HepG2 (cell line): Measurements from ENCODE around the gene CYP19A1. TPM values are rescaled to one million over a fixed set of nuclear protein-coding genes. Genes with fewer than 3 reads are reported as not detected.
A peak's percentile ranks its signal among the peaks of the same experiment; 100 is the strongest.

Experiments
- CENPT ChIP-seq: sonication (generic); formaldehyde crosslinking; IDR thresholded peaks from 2 replicates; pipeline ENCODE4 v1.8.0; 2022; ENCODE audit warnings: low read depth, mild to moderate bottlenecking, moderate library complexity, missing genetic modification reagents
- EHMT2 ChIP-seq: fragments of 200-600 bp; sonication (generic); IDR thresholded peaks from 2 replicates; pipeline ENCODE4 v1.7.0; 2017; ENCODE audit warnings: antibody characterized with exemption, low read depth, low read length, borderline replicate concordance
- FOXA1 ChIP-seq, 2 experiments: fragments of 450-650 bp in 1 of 2; sonication (generic) in 1 of 2; formaldehyde crosslinking in 1 of 2; IDR thresholded peaks; 2 replicates each; pipeline versions ENCODE4 v1.4.0 to v1.6.1; 2016 to 2020; ENCODE audit warnings: missing genetic modification reagents in 1 of 2
- FOXA3 ChIP-seq: IDR thresholded peaks from 2 replicates; pipeline ENCODE4 v1.6.1; 2016; ENCODE audit warnings: missing genetic modification reagents, missing compliant biosample characterization
- FOXJ3 ChIP-seq: sonication (generic); formaldehyde crosslinking; IDR thresholded peaks from 2 replicates; pipeline ENCODE4 v1.4.0; 2020; ENCODE audit warnings: missing genetic modification reagents, mild to moderate bottlenecking, borderline replicate concordance
- FOXK1 ChIP-seq: sonication (generic); formaldehyde crosslinking; IDR thresholded peaks from 2 replicates; pipeline ENCODE4 v1.4.0; 2020; ENCODE audit warnings: low read depth, missing genetic modification reagents, borderline replicate concordance
- HNRNPLL ChIP-seq: fragments of 200-400 bp; formaldehyde crosslinking; IDR thresholded peaks from 2 replicates; pipeline ENCODE4 v1.6.1; 2017; ENCODE audit warnings: mild to moderate bottlenecking, low read depth, low read length; ENCODE audit not compliant: poor library complexity, severe bottlenecking
- HOXA5 ChIP-seq: sonication (generic); formaldehyde crosslinking; IDR thresholded peaks from 2 replicates; pipeline ENCODE4 v1.4.0; 2020; ENCODE audit warnings: missing genetic modification reagents
- PTBP1 ChIP-seq: fragments of 200-400 bp; formaldehyde crosslinking; IDR thresholded peaks from 2 replicates; pipeline ENCODE4 v1.6.1; 2018; ENCODE audit warnings: low read length, low read depth; ENCODE audit not compliant: poor library complexity, severe bottlenecking
- RELA ChIP-seq: sonication (generic); formaldehyde crosslinking; IDR thresholded peaks from 2 replicates; pipeline ENCODE4 v1.4.0; 2020; ENCODE audit warnings: missing genetic modification reagents
- SNAPC2 ChIP-seq: sonication (generic); formaldehyde crosslinking; IDR thresholded peaks from 2 replicates; pipeline ENCODE4 v1.8.1; 2022; ENCODE audit warnings: mild to moderate bottlenecking, missing genetic modification reagents
- ZBTB7A ChIP-seq: sonication (generic); formaldehyde crosslinking; IDR thresholded peaks from 2 replicates; pipeline ENCODE4 v1.8.0; 2022; ENCODE audit warnings: mild to moderate bottlenecking, missing genetic modification reagents
- ZMAT3 ChIP-seq: sonication (generic); formaldehyde crosslinking; conservative IDR thresholded peaks from 2 replicates; pipeline ENCODE4 v1.7.0; 2021; ENCODE audit warnings: missing genetic modification reagents
- ZNF468 ChIP-seq: sonication (generic); formaldehyde crosslinking; IDR thresholded peaks from 2 replicates; pipeline ENCODE4 v1.8.0; 2022; ENCODE audit warnings: mild to moderate bottlenecking, moderate library complexity, missing genetic modification reagents
- polyA plus RNA-seq, 8 experiments: library from polyadenylated mRNA; depleted of rRNA in 3 of 8; stranded (reverse) in 7 of 8; unstranded in 1 of 8; fragments of >200 nt; fragmentation: Illumina TruSeq in 4 of 8; extraction: Trizol in 4 of 8; gene quantifications; 2 replicates each; pipeline versions ENCODE4 v1.2.1 to v1.2.3, GENCODE V29; 2011 to 2016; ENCODE audit warnings: low read depth in 4 of 8, missing spikeins in 1 of 8, mixed read lengths in 1 of 8; ENCODE audit not compliant: insufficient read depth in 1 of 8
- total RNA-seq, 5 experiments: library from RNA; depleted of rRNA; stranded (reverse); fragments of >200 nt; fragmentation: Illumina TruSeq; extraction: Trizol; gene quantifications; 2 replicates each; pipeline ENCODE4 v1.2.3, GENCODE V29; 2016; ENCODE audit warnings: low read depth in 1 of 5
- TF ChIP-seq, protein P1 (sequence below): sonication (generic); formaldehyde crosslinking; conservative IDR thresholded peaks from 2 replicates; pipeline ENCODE4 v1.4.0; 2020; ENCODE audit warnings: missing genetic modification reagents
- TF ChIP-seq, protein P2 (sequence below): IDR thresholded peaks from 2 replicates; pipeline ENCODE4 v1.6.1; 2018; ENCODE audit warnings: missing genetic modification reagents, mild to moderate bottlenecking, missing compliant biosample characterization
- TF ChIP-seq, protein P3 (sequence below): sonication (generic); formaldehyde crosslinking; IDR thresholded peaks from 2 replicates; pipeline ENCODE4 v1.9.0; 2021; ENCODE audit warnings: missing genetic modification reagents, borderline replicate concordance
- TF ChIP-seq, protein P4 (sequence below): sonication (generic); formaldehyde crosslinking; conservative IDR thresholded peaks from 2 replicates; pipeline ENCODE4 v1.8.0; 2022; ENCODE audit warnings: mild to moderate bottlenecking, moderate library complexity, missing genetic modification reagents
- TF ChIP-seq, protein P5 (sequence below): sonication (generic); formaldehyde crosslinking; IDR thresholded peaks from 2 replicates; pipeline ENCODE4 v1.8.0; 2023; ENCODE audit warnings: mild to moderate bottlenecking, missing genetic modification reagents

The CYP19A1 gene
- total and polyA plus RNA-seq, 2 of the 13 experiments (the other 11 are each of a cell fraction or from before 2014, with no cell fraction given) = 10.9 to 23.0 TPM

DNA sequence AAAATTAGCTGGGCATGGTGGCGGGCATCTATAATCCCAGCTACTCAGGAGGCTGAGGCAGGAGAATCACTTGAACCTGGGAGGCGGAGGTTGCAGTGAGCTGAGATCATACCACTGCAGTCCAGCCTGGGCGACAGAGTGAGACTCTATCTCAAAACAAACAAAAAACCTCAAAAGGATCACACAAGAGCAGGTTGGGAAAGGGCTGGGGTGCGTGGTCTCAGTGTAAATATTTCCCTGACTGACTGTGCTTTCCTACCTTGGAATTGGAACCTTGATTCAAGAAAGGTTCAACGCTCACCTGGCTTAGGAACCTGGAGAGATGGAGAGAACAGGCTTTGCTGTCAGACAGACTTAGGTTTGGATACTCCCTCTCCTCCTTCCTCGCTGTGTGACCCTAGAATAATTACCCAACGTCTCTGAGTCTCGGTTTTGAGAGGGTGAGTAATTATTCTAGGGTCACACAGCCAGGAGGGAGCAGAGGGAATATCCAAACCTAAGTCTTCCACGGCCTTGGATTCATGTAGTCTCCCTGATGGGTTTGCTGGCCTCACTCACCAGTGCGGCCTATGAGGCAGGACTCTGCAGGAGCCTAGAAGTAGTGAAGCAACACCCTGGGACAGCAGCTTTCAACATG lies 24.6 kb downstream of the CYP19A1 start (continued):
- 0 out of 2 replicates have a peak, but pooled peaks have one; percentile 21 for TF ChIP-seq SNAPC2
- TF ChIP-seq, protein P1, sequence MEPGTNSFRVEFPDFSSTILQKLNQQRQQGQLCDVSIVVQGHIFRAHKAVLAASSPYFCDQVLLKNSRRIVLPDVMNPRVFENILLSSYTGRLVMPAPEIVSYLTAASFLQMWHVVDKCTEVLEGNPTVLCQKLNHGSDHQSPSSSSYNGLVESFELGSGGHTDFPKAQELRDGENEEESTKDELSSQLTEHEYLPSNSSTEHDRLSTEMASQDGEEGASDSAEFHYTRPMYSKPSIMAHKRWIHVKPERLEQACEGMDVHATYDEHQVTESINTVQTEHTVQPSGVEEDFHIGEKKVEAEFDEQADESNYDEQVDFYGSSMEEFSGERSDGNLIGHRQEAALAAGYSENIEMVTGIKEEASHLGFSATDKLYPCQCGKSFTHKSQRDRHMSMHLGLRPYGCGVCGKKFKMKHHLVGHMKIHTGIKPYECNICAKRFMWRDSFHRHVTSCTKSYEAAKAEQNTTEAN = no peak
- TF ChIP-seq, protein P2, sequence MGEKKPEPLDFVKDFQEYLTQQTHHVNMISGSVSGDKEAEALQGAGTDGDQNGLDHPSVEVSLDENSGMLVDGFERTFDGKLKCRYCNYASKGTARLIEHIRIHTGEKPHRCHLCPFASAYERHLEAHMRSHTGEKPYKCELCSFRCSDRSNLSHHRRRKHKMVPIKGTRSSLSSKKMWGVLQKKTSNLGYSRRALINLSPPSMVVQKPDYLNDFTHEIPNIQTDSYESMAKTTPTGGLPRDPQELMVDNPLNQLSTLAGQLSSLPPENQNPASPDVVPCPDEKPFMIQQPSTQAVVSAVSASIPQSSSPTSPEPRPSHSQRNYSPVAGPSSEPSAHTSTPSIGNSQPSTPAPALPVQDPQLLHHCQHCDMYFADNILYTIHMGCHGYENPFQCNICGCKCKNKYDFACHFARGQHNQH = peak; percentile 57; the same call in 1 of the 2 replicates
- 0 out of 2 replicates have a peak, but pooled peaks have one; percentile 39 for TF ChIP-seq ZBTB7A (CRISPR knock-in tag)
- TF ChIP-seq CENPT = no peak
- TF ChIP-seq, protein P3, sequence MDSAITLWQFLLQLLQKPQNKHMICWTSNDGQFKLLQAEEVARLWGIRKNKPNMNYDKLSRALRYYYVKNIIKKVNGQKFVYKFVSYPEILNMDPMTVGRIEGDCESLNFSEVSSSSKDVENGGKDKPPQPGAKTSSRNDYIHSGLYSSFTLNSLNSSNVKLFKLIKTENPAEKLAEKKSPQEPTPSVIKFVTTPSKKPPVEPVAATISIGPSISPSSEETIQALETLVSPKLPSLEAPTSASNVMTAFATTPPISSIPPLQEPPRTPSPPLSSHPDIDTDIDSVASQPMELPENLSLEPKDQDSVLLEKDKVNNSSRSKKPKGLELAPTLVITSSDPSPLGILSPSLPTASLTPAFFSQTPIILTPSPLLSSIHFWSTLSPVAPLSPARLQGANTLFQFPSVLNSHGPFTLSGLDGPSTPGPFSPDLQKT (CRISPR knock-in tag) = no peak
- TF ChIP-seq FOXK1 = peak; percentile 64; the same call in 1 of the 2 replicates
- TF ChIP-seq HNRNPLL = no peak
- no peak for TF ChIP-seq RELA
- TF ChIP-seq HOXA5 (CRISPR knock-in tag) = 0 out of 2 replicates have a peak, but pooled peaks have one; percentile 37
- TF ChIP-seq, protein P4, sequence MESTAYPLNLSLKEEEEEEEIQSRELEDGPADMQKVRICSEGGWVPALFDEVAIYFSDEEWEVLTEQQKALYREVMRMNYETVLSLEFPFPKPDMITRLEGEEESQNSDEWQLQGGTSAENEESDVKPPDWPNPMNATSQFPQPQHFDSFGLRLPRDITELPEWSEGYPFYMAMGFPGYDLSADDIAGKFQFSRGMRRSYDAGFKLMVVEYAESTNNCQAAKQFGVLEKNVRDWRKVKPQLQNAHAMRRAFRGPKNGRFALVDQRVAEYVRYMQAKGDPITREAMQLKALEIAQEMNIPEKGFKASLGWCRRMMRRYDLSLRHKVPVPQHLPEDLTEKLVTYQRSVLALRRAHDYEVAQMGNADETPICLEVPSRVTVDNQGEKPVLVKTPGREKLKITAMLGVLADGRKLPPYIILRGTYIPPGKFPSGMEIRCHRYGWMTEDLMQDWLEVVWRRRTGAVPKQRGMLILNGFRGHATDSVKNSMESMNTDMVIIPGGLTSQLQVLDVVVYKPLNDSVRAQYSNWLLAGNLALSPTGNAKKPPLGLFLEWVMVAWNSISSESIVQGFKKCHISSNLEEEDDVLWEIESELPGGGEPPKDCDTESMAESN = no peak
- TF ChIP-seq FOXA3 = peak; percentile 87
- no peak for TF ChIP-seq EHMT2
- peak; percentile 79; the same call in 1 of the 2 replicates for TF ChIP-seq ZMAT3
- TF ChIP-seq, protein P5, sequence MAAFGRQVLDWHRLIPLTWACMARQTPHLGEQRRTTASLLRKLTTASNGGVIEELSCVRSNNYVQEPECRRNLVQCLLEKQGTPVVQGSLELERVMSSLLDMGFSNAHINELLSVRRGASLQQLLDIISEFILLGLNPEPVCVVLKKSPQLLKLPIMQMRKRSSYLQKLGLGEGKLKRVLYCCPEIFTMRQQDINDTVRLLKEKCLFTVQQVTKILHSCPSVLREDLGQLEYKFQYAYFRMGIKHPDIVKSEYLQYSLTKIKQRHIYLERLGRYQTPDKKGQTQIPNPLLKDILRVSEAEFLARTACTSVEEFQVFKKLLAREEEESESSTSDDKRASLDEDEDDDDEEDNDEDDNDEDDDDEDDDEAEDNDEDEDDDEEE (CRISPR knock-in tag) = no peak
- TF ChIP-seq FOXJ3 (CRISPR knock-in tag) = peak; percentile 82
- TF ChIP-seq PTBP1 = no peak
- no peak for TF ChIP-seq FOXA1 (IDR thresholded peaks at IDR 0.05)
- peak; percentile 81 for TF ChIP-seq FOXA1 (CRISPR knock-in tag; IDR thresholded peaks at IDR 0.05)
- no peak for TF ChIP-seq ZNF468
